HepG2 (cell line): ENCODE results near the gene CYP2J2. TPM values are rescaled to one million over a fixed set of nuclear protein-coding genes. Genes with fewer than 3 reads are reported as not detected.

Experiments used
- ATAC-seq: fragments of 200-7000 bp; cut with Tn5 transposase; 3 replicates; pipeline ENCODE4 v1.9.1; 2020; ENCODE audit warnings: mild to moderate bottlenecking, moderate library complexity
- BruUV-seq: library from RNA; stranded (reverse); fragments of 400-500 nt; replicated peaks from 2 replicates; lab custom pipeline; 2021; lab: Mats Ljungman, UMichigan
- CTCF ChIA-PET: fragments of 300-600 bp; formaldehyde crosslinking; extraction: SDS; loops from one replicate; lab custom pipeline; 2021; ENCODE audit warnings: low total read pairs, inconsistent platforms, low intra/inter-chr PET ratio; lab: Yijun Ruan, JAX
- POLR2A ChIA-PET: fragments of 350-600 bp; sonication (Branson Sonifier 250); formaldehyde crosslinking; loops from one replicate; lab custom pipeline; 2020; ENCODE audit warnings: antibody characterized with exemption, inconsistent platforms; lab: Yijun Ruan, JAX
- DNase-seq: peaks from one replicate; pipeline ENCODE4 v3.0.0-alpha.2; 2015; ENCODE audit warnings: low spot score
- FAIRE-seq: peaks from 3 replicates; lab custom pipeline; 2011; peaks lifted over from hg19 to GRCh38; lab: Jason Lieb, UNC
- H2AFZ ChIP-seq: one replicate; pipeline ENCODE4 v1.6.1; 2011; ENCODE audit warnings: low read length, inconsistent platforms
- H3K27ac ChIP-seq: fragments of 300-600 bp; 3 replicates; pipeline ENCODE4 v1.8.0; 2011; ENCODE audit warnings: mixed run types, mild to moderate bottlenecking, mixed read lengths, low read length, inconsistent platforms; ENCODE audit not compliant: insufficient read depth; ENCODE audit errors: extremely low read length
- H3K27me3 ChIP-seq, 2 experiments: fragments of 200-600 bp in 1 of 2; 2 replicates in 1 of 2; 3 replicates in 1 of 2; pipeline versions ENCODE4 v1.6.0 to v1.8.0; 2011; ENCODE audit warnings: low read length in 2 of 2, mild to moderate bottlenecking in 2 of 2, moderate library complexity in 2 of 2, inconsistent platforms in 1 of 2; ENCODE audit not compliant: insufficient read depth in 2 of 2, control insufficient read depth in 1 of 2
- H3K36me3 ChIP-seq, 2 experiments: fragments of 200-600 bp in 1 of 2; replicated peaks in 1 of 2; 2 replicates in 1 of 2; 3 replicates in 1 of 2; pipeline versions ENCODE4 v1.5.1 to v1.8.0; 2011; ENCODE audit warnings: low read length in 2 of 2, inconsistent platforms in 1 of 2; ENCODE audit not compliant: insufficient read depth in 2 of 2, control insufficient read depth in 1 of 2
- H3K4me1 ChIP-seq: 2 replicates; pipeline ENCODE4 v1.5.1; 2012; ENCODE audit warnings: low read length, inconsistent platforms; ENCODE audit not compliant: insufficient read depth
- H3K4me2 ChIP-seq: 2 replicates; pipeline ENCODE4 v1.6.0; 2011; ENCODE audit warnings: low read depth, low read length, inconsistent platforms
- H3K4me3 ChIP-seq, 3 experiments: fragments of 200-600 bp in 1 of 3; sonication (generic), shearing (Covaris generic) in 1 of 3; replicated peaks in 1 of 3; 2 replicates each; pipeline ENCODE4 v1.5.1; 2011 to 2016; ENCODE audit warnings: low read length in 3 of 3, inconsistent platforms in 2 of 3, low read depth in 2 of 3, mild to moderate bottlenecking in 2 of 3, control low read depth in 1 of 3, mixed read lengths in 1 of 3; ENCODE audit not compliant: insufficient read depth in 1 of 3
- H3K79me2 ChIP-seq: one replicate; pipeline ENCODE4 v1.6.1; 2011; ENCODE audit warnings: low read length, inconsistent platforms; ENCODE audit not compliant: insufficient read depth
- H3K9ac ChIP-seq: 2 replicates; pipeline ENCODE4 v1.6.0; 2011; ENCODE audit warnings: mild to moderate bottlenecking, low read depth, low read length, inconsistent platforms; ENCODE audit not compliant: insufficient read depth
- H3K9me3 ChIP-seq: 2 replicates; pipeline ENCODE4 v1.5.1; 2012; ENCODE audit warnings: mild to moderate bottlenecking, low read length
- H4K20me1 ChIP-seq: 2 replicates; pipeline ENCODE4 v1.6.0; 2011; ENCODE audit warnings: inconsistent platforms, mild to moderate bottlenecking, low read length, moderate library complexity; ENCODE audit not compliant: insufficient read depth
- ARID5B ChIP-seq: IDR thresholded peaks from 2 replicates; pipeline ENCODE4 v1.4.0; 2020; ENCODE audit warnings: mild to moderate bottlenecking, missing genetic modification reagents
- HNRNPUL1 ChIP-seq: fragments of 200-400 bp; formaldehyde crosslinking; IDR thresholded peaks from 2 replicates; pipeline ENCODE4 v1.6.1; 2017; ENCODE audit warnings: low read depth, mild to moderate bottlenecking, low read length, moderate library complexity
- MAFG ChIP-seq: sonication (generic); formaldehyde crosslinking; IDR thresholded peaks from 2 replicates; pipeline ENCODE4 v1.5.1; 2020; ENCODE audit warnings: mild to moderate bottlenecking, missing genetic modification reagents
- NR2F6 ChIP-seq, 2 experiments: IDR thresholded peaks; 2 replicates each; pipeline ENCODE4 v1.6.1; 2016; ENCODE audit warnings: antibody characterized with exemption in 1 of 2, mild to moderate bottlenecking in 1 of 2
- PAF1 ChIP-seq: IDR thresholded peaks from 2 replicates; pipeline ENCODE4 v1.6.1; 2016; ENCODE audit warnings: missing genetic modification reagents, missing compliant biosample characterization
- SRSF9 ChIP-seq: fragments of 200-400 bp; formaldehyde crosslinking; IDR thresholded peaks from 2 replicates; pipeline ENCODE4 v1.6.1; 2018; ENCODE audit warnings: borderline replicate concordance, mild to moderate bottlenecking, low read depth, low read length; ENCODE audit not compliant: insufficient read depth, poor library complexity, severe bottlenecking
- TFDP1 ChIP-seq: IDR thresholded peaks from 2 replicates; pipeline ENCODE4 v1.6.1; 2016; ENCODE audit warnings: missing compliant biosample characterization, missing genetic modification reagents, borderline replicate concordance
- ZNF160 ChIP-seq: sonication (generic); formaldehyde crosslinking; IDR thresholded peaks from 2 replicates; pipeline ENCODE4 v1.8.0; 2022; ENCODE audit warnings: mild to moderate bottlenecking, inconsistent platforms, missing genetic modification reagents
- ZNF343 ChIP-seq: sonication (generic); formaldehyde crosslinking; IDR thresholded peaks from 2 replicates; pipeline ENCODE4 v1.4.0; 2020; ENCODE audit warnings: mild to moderate bottlenecking, missing genetic modification reagents
- WGBS: methylation state at CpG from one replicate; pipeline ENCODE4 v1.1.6; 2017; ENCODE audit warnings: low lambda C conversion rate; 5-methylcytosine and 5-hydroxymethylcytosine counted together
- in situ Hi-C: cut with HindIII; loops from 2 replicates; pipeline ENCODE4 v1.10.0; 2017; ENCODE audit warnings: low pct_unique_long_range_greater_than_20kb; ENCODE audit not compliant: extremely low pct_ligation_motif_present
- intact Hi-C: fragments of 100-400 bp; cut with micrococcal nuclease; formaldehyde crosslinking; loops from one replicate; pipeline ENCODE4 v1.10.0; 2022; ENCODE audit not compliant: unreplicated experiment
- polyA plus RNA-seq, 8 experiments: library from polyadenylated mRNA; depleted of rRNA in 3 of 8; stranded (reverse) in 7 of 8; unstranded in 1 of 8; fragments of >200 nt; fragmentation: Illumina TruSeq in 4 of 8; extraction: Trizol in 4 of 8; gene quantifications; 2 replicates each; pipeline versions ENCODE4 v1.2.1 to v1.2.3, GENCODE V29; 2011 to 2016; ENCODE audit warnings: low read depth in 4 of 8, missing spikeins in 1 of 8, mixed read lengths in 1 of 8; ENCODE audit not compliant: insufficient read depth in 1 of 8
- total RNA-seq, 5 experiments: library from RNA; depleted of rRNA; stranded (reverse); fragments of >200 nt; fragmentation: Illumina TruSeq; extraction: Trizol; gene quantifications; 2 replicates each; pipeline ENCODE4 v1.2.3, GENCODE V29; 2016; ENCODE audit warnings: low read depth in 1 of 5

CYP2J2 gene
- total and polyA plus RNA-seq, 2 of the 13 experiments (the other 11 are each of a cell fraction or from before 2014, with no cell fraction given) = 2.1 to 5.9 TPM

GRCh38 chr1:59877108-59877682, 49.4 kb downstream of the CYP2J2 start:
- Histone ChIP-seq H3K79me2 (no peaks in the 10 kb centered on the region), H3K4me1 (peaks cover 9% of the 10 kb centered on the region), H3K36me3 (0 out of 5 replicates have a peak, but pooled peaks cover 0 to 3% of the 10 kb centered on the region in 2 experiments), H3K9ac (no peak overlapping the region), H3K4me2 (no peak overlapping the region), H2AFZ (no peak overlapping the region), H4K20me1 (no peaks in the 10 kb centered on the region), H3K4me3 (no peak overlapping the region), H3K27ac (no peak overlapping the region), H3K9me3 (no peaks in the 10 kb centered on the region), H3K27me3 (no peaks in the 10 kb centered on the region)
- FAIRE-seq = no peak
- no peak for DNase-seq
- in situ Hi-C loops (loop anchor here (5.0 kb wide), 1 partner anchor 70 kb away; no protein-coding TSS in a partner anchor), intact Hi-C loops (no loop called here)
- BruUV-seq = no TSS peak
- ChIA-PET POLR2A (no interaction called here), CTCF (no interaction called here)
- TF ChIP-seq ZNF160 (CRISPR knock-in tag) = peak; percentile 93
- TF ChIP-seq TFDP1 (CRISPR knock-in tag) = no peak
- WGBS = 77% methylated on average over 2 of the region's 2 CpGs
- ATAC-seq = no peak

GRCh38 chr1:59871746-59872145, 54.8 kb downstream of the CYP2J2 start:
- intact Hi-C loops = no loop called here
- no peak for DNase-seq

More at GRCh38 chr1:59871746-59872145, 54.8 kb downstream of the CYP2J2 start:
- H3K4me3 ChIP-seq = no peak overlapping the region
- in situ Hi-C loops = no loop called here
- ATAC-seq (no peak), FAIRE-seq (no peak)
- no peaks in the 10 kb centered on the region for H3K4me1 ChIP-seq
- no peak overlapping the region for H3K4me2 ChIP-seq
- H3K27ac ChIP-seq = no peak overlapping the region
- H3K79me2 ChIP-seq = no peaks in the 10 kb centered on the region
- ChIA-PET CTCF (no interaction called here), POLR2A (no interaction called here)
- H3K9me3 ChIP-seq = no peaks in the 10 kb centered on the region
- TF ChIP-seq ARID5B (CRISPR knock-in tag) (no peak), MAFG (CRISPR knock-in tag) (no peak), NR2F6 (IDR thresholded peaks at IDR 0.05) (no peak), NR2F6 (CRISPR knock-in tag; IDR thresholded peaks at IDR 0.05) (no peak), HNRNPUL1 (no peak), SRSF9 (no peak), PAF1 (CRISPR knock-in tag) (no peak), ZNF343 (no peak)
- no peaks in the 10 kb centered on the region for H4K20me1 ChIP-seq
- peaks cover 0 to 40% of the 10 kb centered on the region in 2 experiments; a peak in 3 of 5 replicates for H3K36me3 ChIP-seq
- no peak overlapping the region for H2AFZ ChIP-seq
- no peaks in the 10 kb centered on the region; a peak in 1 of 5 replicates for H3K27me3 ChIP-seq
- no peak overlapping the region for H3K9ac ChIP-seq
- no TSS peak for BruUV-seq
